ENCODE results near the gene OGG1. TPM values are rescaled to one million over a fixed set of nuclear protein-coding genes. Genes with fewer than 3 reads are reported as not detected.

OGG1 gene
- polyA plus RNA-seq, 1 donor from 2014 or later = 34.4 TPM

GRCh38 chr3:9727743-9728142 lies 22.0 kb upstream of the OGG1 start:
- peaks cover 10% of the 10 kb centered on the region for H3K79me2 ChIP-seq (replicated peaks; ENCODE audit: insufficient read depth, low read length)
- TF ChIP-seq CTCF (IDR thresholded peaks at IDR 0.05; ENCODE audit: poor library complexity, severe bottlenecking) = no peak
- TF ChIP-seq POLR2AphosphoS5 (IDR thresholded peaks at IDR 0.05) = no peak
- no peak for TF ChIP-seq RAD21 (conservative IDR thresholded peaks at IDR 0.05)
- TF ChIP-seq SMC3 (conservative IDR thresholded peaks at IDR 0.05; ENCODE audit: poor library complexity) = no peak
- TF ChIP-seq MXI1 (conservative IDR thresholded peaks at IDR 0.05; ENCODE audit: poor library complexity, severe bottlenecking) = no peak
- no peak for TF ChIP-seq REST (IDR thresholded peaks at IDR 0.05; ENCODE audit: borderline replicate concordance)
- no peak for TF ChIP-seq EP300 (conservative IDR thresholded peaks at IDR 0.05; ENCODE audit: poor library complexity, severe bottlenecking)
- TF ChIP-seq EZH2 (IDR thresholded peaks at IDR 0.05; ENCODE audit: borderline replicate concordance, insufficient read depth, low read length, poor library complexity, severe bottlenecking) = no peak
- no peak for TF ChIP-seq TAF1 (IDR thresholded peaks at IDR 0.05; ENCODE audit: low read depth)
- no peaks in the 10 kb centered on the region for H3K27me3 ChIP-seq (ENCODE audit: insufficient read depth, low read depth, low read length)
- H4K20me1 ChIP-seq (ENCODE audit: insufficient read depth) = no peaks in the 10 kb centered on the region
- no peaks in the 10 kb centered on the region for H3K9me2 ChIP-seq (ENCODE audit: insufficient read depth, low read length)
- no peak overlapping the region for H3K9ac ChIP-seq (ENCODE audit: low read length)
- no peaks in the 10 kb centered on the region for H3K9me3 ChIP-seq (ENCODE audit: low read length)
- H2AFZ ChIP-seq (ENCODE audit: low read depth, low read length) = no peak overlapping the region
- H3K4me2 ChIP-seq (ENCODE audit: low read length) = no peak overlapping the region
- no peak overlapping the region for H3K27ac ChIP-seq (ENCODE audit: low read length)
- no peak overlapping the region for H3K4me3 ChIP-seq (ENCODE audit: low read length)
- no peaks in the 10 kb centered on the region for H3F3A ChIP-seq (ENCODE audit: insufficient read depth, low read length, poor library complexity, severe bottlenecking)
- no peaks in the 10 kb centered on the region for H3K36me3 ChIP-seq (ENCODE audit: insufficient read depth, low read length)

GRCh38 chr3:9729419-9729818 lies 20.3 kb upstream of the OGG1 start:
- H3K9ac ChIP-seq (ENCODE audit: low read length) = no peak overlapping the region
- H3K36me3 ChIP-seq (ENCODE audit: insufficient read depth, low read length) = no peaks in the 10 kb centered on the region

More at GRCh38 chr3:9729419-9729818, 20.3 kb upstream of the OGG1 start:
- TF ChIP-seq POLR2AphosphoS5 (IDR thresholded peaks at IDR 0.05) = no peak
- TF ChIP-seq REST (IDR thresholded peaks at IDR 0.05; ENCODE audit: borderline replicate concordance) = no peak
- TF ChIP-seq SMC3 (conservative IDR thresholded peaks at IDR 0.05; ENCODE audit: poor library complexity) = no peak
- no peak for TF ChIP-seq TAF1 (IDR thresholded peaks at IDR 0.05; ENCODE audit: low read depth)
- TF ChIP-seq RAD21 (conservative IDR thresholded peaks at IDR 0.05) = no peak
- TF ChIP-seq EP300 (conservative IDR thresholded peaks at IDR 0.05; ENCODE audit: poor library complexity, severe bottlenecking) = no peak
- peaks cover 23% of the 10 kb centered on the region for H3K79me2 ChIP-seq (replicated peaks; ENCODE audit: insufficient read depth, low read length)
- no peak overlapping the region for H2AFZ ChIP-seq (ENCODE audit: low read depth, low read length)
- H3K9me3 ChIP-seq (ENCODE audit: low read length) = no peaks in the 10 kb centered on the region
- H4K20me1 ChIP-seq (ENCODE audit: insufficient read depth) = no peaks in the 10 kb centered on the region
- no peaks in the 10 kb centered on the region for H3K9me2 ChIP-seq (ENCODE audit: insufficient read depth, low read length)
- no peak overlapping the region for H3K4me2 ChIP-seq (ENCODE audit: low read length)
- H3K27ac ChIP-seq (ENCODE audit: low read length) = no peak overlapping the region
- no peak overlapping the region for H3K4me3 ChIP-seq (ENCODE audit: low read length)
- H3F3A ChIP-seq (ENCODE audit: insufficient read depth, low read length, poor library complexity, severe bottlenecking) = no peaks in the 10 kb centered on the region
- no peaks in the 10 kb centered on the region for H3K27me3 ChIP-seq (ENCODE audit: insufficient read depth, low read depth, low read length)
